Caco-2 (cell line): ENCODE data around the gene ADIG. TPM values are rescaled to one million over a fixed set of nuclear protein-coding genes. Genes with fewer than 3 reads are reported as not detected.

ENCODE experiments used
- BruUV-seq: library from RNA; stranded (reverse); fragments of 400-500 nt; replicated peaks from 2 replicates; lab custom pipeline; 2021; lab: Mats Ljungman, UMichigan
- CTCF ChIA-PET: fragments of 300-600 bp; sonication (Branson Sonifier 250); formaldehyde crosslinking; loops from one replicate; lab custom pipeline; 2022; ENCODE audit warnings: antibody characterized with exemption; lab: Charles Lee
- POLR2A ChIA-PET: fragments of 300-600 bp; sonication (Branson Sonifier 250); formaldehyde crosslinking; loops from one replicate; lab custom pipeline; 2022; ENCODE audit warnings: antibody characterized with exemption; lab: Charles Lee
- DNase-seq, 2 experiments: peaks; one replicate each; pipeline versions ENCODE4 v3.0.0 to v3.0.0-alpha.2; 2020 to 2022
- H3K27me3 ChIP-seq: replicated peaks from 2 replicates; pipeline ENCODE4 v1.6.0; 2011; ENCODE audit warnings: low read length; ENCODE audit not compliant: control insufficient read depth, insufficient read depth
- H3K36me3 ChIP-seq: 2 replicates; pipeline ENCODE4 v1.5.1; 2011; ENCODE audit warnings: low read length; ENCODE audit not compliant: control insufficient read depth, insufficient read depth
- H3K4me1 ChIP-seq: fragments of 250-450 bp; sonication (Bioruptor Pico); 2 replicates; pipeline ENCODE4 v1.5.1; 2020; ENCODE audit warnings: mild to moderate bottlenecking
- H3K4me3 ChIP-seq: 2 replicates; pipeline ENCODE4 v1.5.1; 2011; ENCODE audit warnings: low read depth, mild to moderate bottlenecking, control low read depth, low read length
- H3K9me3 ChIP-seq: fragments of 250-450 bp; sonication (Bioruptor Pico); 2 replicates; pipeline ENCODE4 v1.5.1; 2020; ENCODE audit warnings: mild to moderate bottlenecking, moderate library complexity
- H3K27ac Mint-ChIP-seq: one replicate; pipeline ENCODE4 v1.8.0; 2022; ENCODE audit warnings: mixed read lengths; ENCODE audit not compliant: unreplicated experiment
- H3K27me3 Mint-ChIP-seq: one replicate; pipeline ENCODE4 v1.8.0; 2022; ENCODE audit warnings: mixed read lengths; ENCODE audit not compliant: insufficient read depth, unreplicated experiment
- H3K36me3 Mint-ChIP-seq: one replicate; pipeline ENCODE4 v1.8.0; 2022; ENCODE audit warnings: mild to moderate bottlenecking, mixed read lengths; ENCODE audit not compliant: insufficient read depth, unreplicated experiment
- H3K4me1 Mint-ChIP-seq: one replicate; pipeline ENCODE4 v1.8.0; 2022; ENCODE audit warnings: low read depth, mixed read lengths; ENCODE audit not compliant: unreplicated experiment
- H3K4me3 Mint-ChIP-seq: one replicate; pipeline ENCODE4 v1.8.0; 2022; ENCODE audit warnings: mild to moderate bottlenecking, moderate library complexity, mixed read lengths; ENCODE audit not compliant: unreplicated experiment
- H3K9me3 Mint-ChIP-seq: one replicate; pipeline ENCODE4 v1.8.0; 2022; ENCODE audit warnings: mixed read lengths; ENCODE audit not compliant: unreplicated experiment
- CTCF ChIP-seq, 2 experiments: fragments of 200-600 bp in 1 of 2; IDR thresholded peaks; 1 replicate in 1 of 2; 2 replicates in 1 of 2; pipeline versions ENCODE4 v1.5.1 to v1.8.0; 2011 to 2022; ENCODE audit warnings: antibody characterized with exemption in 1 of 2, control low read depth in 1 of 2, inconsistent platforms in 1 of 2, low read depth in 1 of 2, low read length in 1 of 2, mild to moderate bottlenecking in 1 of 2, moderate library complexity in 1 of 2; ENCODE audit not compliant: insufficient read depth in 1 of 2, severe bottlenecking in 1 of 2, unreplicated experiment in 1 of 2
- intact Hi-C: fragments of 100-400 bp; cut with micrococcal nuclease; formaldehyde crosslinking; loops from one replicate; pipeline ENCODE4 v1.10.0; 2022; ENCODE audit not compliant: unreplicated experiment
- total RNA-seq: library from RNA; stranded (reverse); gene quantifications from 2 replicates; pipeline ENCODE4 v1.2.3, GENCODE V29; 2022

ADIG gene
- total RNA-seq, 1 experiment from 2014 or later = not detected

GRCh38 chr20:38545771-38546170 lies 35.2 kb upstream of the ADIG start:
- no peaks in the 10 kb centered on the region for H3K9me3 Mint-ChIP-seq
- H3K4me1 ChIP-seq = no peaks in the 10 kb centered on the region
- BruUV-seq = no TSS peak
- H3K4me3 ChIP-seq = no peak overlapping the region
- DNase-seq = no peak
- ChIA-PET CTCF (no interaction called here), POLR2A (no interaction called here)
- no peaks in the 10 kb centered on the region for H3K4me1 Mint-ChIP-seq
- no peaks in the 10 kb centered on the region for H3K27me3 Mint-ChIP-seq
- no peaks in the 10 kb centered on the region for H3K27me3 ChIP-seq
- TF ChIP-seq CTCF (IDR thresholded peaks at IDR 0.05; ENCODE audit: insufficient read depth in 1 of 2, low read depth in 1 of 2, low read length in 1 of 2, severe bottlenecking in 1 of 2, unreplicated experiment in 1 of 2) = no peak
- no peak overlapping the region for H3K27ac Mint-ChIP-seq
- H3K9me3 ChIP-seq = no peaks in the 10 kb centered on the region
- H3K36me3 ChIP-seq = peaks cover 11% of the 10 kb centered on the region
- H3K4me3 Mint-ChIP-seq = no peak overlapping the region
- intact Hi-C loops = no loop called here
- H3K36me3 Mint-ChIP-seq = peaks cover 68% of the 10 kb centered on the region

GRCh38 chr20:38547288-38548085 lies 33.5 kb upstream of the ADIG start:
- Histone ChIP-seq H3K4me1 (no peaks in the 10 kb centered on the region), H3K9me3 (no peaks in the 10 kb centered on the region), H3K4me3 (no peak overlapping the region), H3K36me3 (peaks cover 8% of the 10 kb centered on the region), H3K27me3 (no peaks in the 10 kb centered on the region)
- no peaks in the 10 kb centered on the region for H3K9me3 Mint-ChIP-seq
- no peaks in the 10 kb centered on the region for H3K4me1 Mint-ChIP-seq
- no peak overlapping the region for H3K4me3 Mint-ChIP-seq
- no peak overlapping the region for H3K27ac Mint-ChIP-seq
- BruUV-seq = no TSS peak
- H3K36me3 Mint-ChIP-seq = peaks cover 51% of the 10 kb centered on the region
- POLR2A ChIA-PET = no interaction called here
- TF ChIP-seq CTCF (IDR thresholded peaks at IDR 0.05; ENCODE audit: insufficient read depth in 1 of 2, low read depth in 1 of 2, low read length in 1 of 2, severe bottlenecking in 1 of 2, unreplicated experiment in 1 of 2) = no peak
- H3K27me3 Mint-ChIP-seq = no peaks in the 10 kb centered on the region
- CTCF ChIA-PET = no interaction called here
- intact Hi-C loops = no loop called here
- no peak for DNase-seq

DNA sequence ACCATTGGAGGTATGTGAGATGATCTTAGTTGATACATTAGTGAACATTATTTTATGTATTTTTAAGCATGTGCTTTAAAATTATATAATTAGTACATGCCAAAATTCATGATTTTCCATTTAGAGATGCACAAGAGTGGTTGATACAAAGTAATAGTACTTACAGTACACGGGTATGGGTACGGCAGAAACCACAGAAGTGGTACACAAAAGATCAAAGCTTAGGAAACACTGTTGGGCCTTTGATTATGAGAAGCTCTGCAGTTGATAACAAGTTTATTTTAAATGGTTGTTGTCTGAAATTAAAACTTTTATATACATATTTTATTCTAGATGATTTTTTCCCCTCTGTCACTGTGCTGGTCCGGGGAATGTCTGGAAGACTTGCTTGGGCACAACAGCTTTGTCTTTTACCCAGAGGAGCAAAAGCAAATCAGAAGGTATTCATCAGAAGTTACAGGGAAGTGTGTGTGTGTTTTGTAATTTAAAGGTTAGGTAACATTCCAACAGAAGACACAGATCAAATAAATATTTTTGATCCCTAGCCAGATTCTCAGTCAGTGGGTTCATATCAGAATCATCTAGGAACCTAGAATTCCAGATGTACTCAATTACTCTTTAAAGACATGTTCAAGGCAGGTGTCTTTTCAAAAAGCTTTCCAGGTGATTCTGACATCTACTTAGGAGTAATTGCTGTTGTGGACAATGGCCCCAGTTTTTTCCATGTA lies 32.5 kb upstream of the ADIG start:
- peaks cover 7% of the 10 kb centered on the region; the same call in 1 of the 2 replicates for H3K36me3 ChIP-seq
- no peaks in the 10 kb centered on the region for H3K4me1 ChIP-seq
- POLR2A ChIA-PET = no interaction called here
- no peaks in the 10 kb centered on the region for H3K9me3 ChIP-seq
- intact Hi-C loops = no loop called here
- DNase-seq = no peak
- no peaks in the 10 kb centered on the region for H3K27me3 ChIP-seq
- TF ChIP-seq CTCF (IDR thresholded peaks at IDR 0.05; ENCODE audit: insufficient read depth in 1 of 2, low read depth in 1 of 2, low read length in 1 of 2, severe bottlenecking in 1 of 2, unreplicated experiment in 1 of 2) = no peak
- Mint-ChIP-seq H3K9me3 (no peaks in the 10 kb centered on the region), H3K4me1 (no peaks in the 10 kb centered on the region), H3K27ac (no peak overlapping the region), H3K36me3 (peaks cover 43% of the 10 kb centered on the region), H3K4me3 (no peak overlapping the region), H3K27me3 (no peaks in the 10 kb centered on the region)
- no peak overlapping the region for H3K4me3 ChIP-seq
- CTCF ChIA-PET = no interaction called here
- no TSS peak for BruUV-seq
